Measurements from ENCODE around the gene TFR2. TPM values are rescaled to one million over a fixed set of nuclear protein-coding genes. Genes with fewer than 3 reads are reported as not detected.
A peak's percentile ranks its signal among the peaks of the same experiment; 100 is the strongest.

Gene TFR2
- total RNA-seq, 1 experiment from 2014 or later = not detected

DNA sequence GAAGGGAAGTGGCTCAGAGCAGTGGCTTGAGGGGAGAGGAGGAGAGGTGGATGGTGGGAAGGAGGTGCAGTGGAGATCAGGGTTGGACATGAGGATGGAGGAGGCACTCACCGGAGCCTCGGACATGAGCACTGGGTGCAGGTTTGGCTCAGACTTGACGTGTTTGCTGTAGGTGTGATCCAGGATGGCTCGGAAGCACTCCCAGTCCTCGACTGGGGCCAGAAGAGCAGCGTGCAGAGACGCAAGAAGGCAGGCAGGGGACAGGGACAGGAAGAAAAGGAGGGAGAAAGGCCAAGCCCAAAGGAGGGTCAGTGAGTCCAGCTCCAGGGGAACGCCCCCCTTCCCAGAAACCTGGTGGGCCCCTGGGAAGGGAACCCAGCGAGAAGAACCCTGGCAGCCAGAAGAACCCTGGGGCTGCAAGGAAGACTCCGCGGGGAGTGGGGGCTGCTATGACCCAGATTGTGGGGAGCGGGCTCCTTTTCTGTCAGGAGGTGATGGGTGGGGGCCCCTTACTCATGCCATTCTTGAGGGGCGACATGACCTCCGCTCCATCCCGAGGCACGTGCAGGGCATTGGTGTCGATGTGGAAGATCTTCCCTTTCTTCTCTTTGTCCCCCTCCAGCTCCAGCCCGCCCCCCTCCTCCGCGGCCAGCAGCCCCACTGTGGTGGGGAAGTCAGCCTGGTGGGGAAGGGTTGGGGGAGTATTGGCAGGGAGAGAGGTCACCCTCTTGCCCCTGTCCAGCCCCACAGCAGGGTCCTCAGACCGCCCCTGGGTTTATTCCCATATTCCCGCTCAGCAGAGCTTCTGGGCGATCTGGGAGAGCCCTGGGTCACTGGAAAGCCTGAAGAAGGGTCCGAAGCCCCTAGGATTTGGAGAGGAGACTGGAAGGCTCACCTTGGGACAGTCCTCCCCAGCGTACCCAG lies 13.8 kb upstream of the TFR2 start:
- Histone ChIP-seq H3K4me1 (replicated peaks) (no peaks in the 10 kb centered on the region; the same call in 1 of the 2 replicates), H3K36me3 (no peaks in the 10 kb centered on the region), H3K9me3 (replicated peaks) (peaks cover 9% of the 10 kb centered on the region; the same call in 1 of the 2 replicates), H3K27ac (no peak overlapping the region), H3K27me3 (replicated peaks) (peaks cover 24% of the 10 kb centered on the region), H3K4me3 (no peak overlapping the region)
- no peak for DNase-seq (ENCODE audit: low read depth in 1 of 2, low spot score in 2 of 2)

DNA sequence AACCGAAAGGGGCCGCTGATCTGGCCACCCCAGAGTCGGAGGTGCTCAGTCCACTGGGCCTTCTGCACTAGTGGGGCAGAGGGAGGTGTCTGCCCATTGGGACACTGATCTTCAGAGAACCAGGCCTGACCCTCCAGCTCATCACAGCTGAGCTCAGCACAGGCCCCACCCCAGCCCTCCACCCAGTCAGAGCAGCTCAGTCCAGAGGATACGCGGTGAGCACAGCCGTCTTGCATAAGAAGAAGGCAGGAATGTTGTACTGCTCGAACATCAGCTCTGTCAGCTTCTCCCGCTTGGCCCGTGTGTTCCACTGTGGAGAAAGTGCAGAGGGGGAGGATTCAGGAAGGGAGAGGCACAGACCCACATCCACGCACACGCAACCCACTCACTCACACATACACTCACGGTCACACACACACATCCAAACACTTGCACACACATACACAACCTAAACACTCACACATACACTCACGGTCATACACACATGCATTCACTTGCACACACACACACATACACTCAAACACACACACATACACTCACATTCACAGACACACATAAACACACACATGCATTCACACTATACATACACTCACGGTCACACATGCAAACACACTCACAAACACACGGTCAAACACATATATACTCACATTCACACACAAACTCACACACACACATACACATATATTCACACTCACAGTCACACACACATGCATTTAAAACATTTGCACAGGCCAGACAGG lies 8.6 kb upstream of the TFR2 start:
- H3K27ac ChIP-seq = no peak overlapping the region

DNA sequence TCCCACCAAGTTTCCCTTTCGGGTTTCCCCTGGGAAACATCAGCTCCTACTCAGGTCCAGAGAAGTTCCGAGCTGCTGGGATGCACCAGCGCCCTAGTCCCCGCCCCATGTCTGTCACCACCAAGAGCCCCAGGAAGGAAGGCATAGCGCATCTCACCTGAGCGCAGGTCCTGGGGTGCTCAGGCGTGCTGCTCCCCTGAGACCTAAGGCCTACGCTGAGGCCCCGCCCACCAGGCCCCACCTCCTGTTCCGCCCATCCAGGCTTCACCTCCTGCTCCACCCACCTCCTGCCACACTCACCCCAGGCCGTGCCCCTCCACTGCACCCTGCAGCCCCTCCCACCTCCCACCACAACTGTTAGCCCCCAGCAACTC lies 1.2 kb upstream of the TFR2 start:
- peaks cover 32% of the 10 kb centered on the region for H3K27me3 ChIP-seq (replicated peaks)
- no peak overlapping the region for H3K4me3 ChIP-seq
- H3K4me1 ChIP-seq (replicated peaks) = no peaks in the 10 kb centered on the region
- DNase-seq (ENCODE audit: low read depth in 1 of 2, low spot score in 2 of 2) = no peak
- H3K27ac ChIP-seq = no peak overlapping the region
- H3K36me3 ChIP-seq = no peaks in the 10 kb centered on the region
- no peaks in the 10 kb centered on the region for H3K9me3 ChIP-seq (replicated peaks)

More for the DNA sequence above, 8.6 kb upstream of the TFR2 start:
- Histone ChIP-seq H3K36me3 (no peaks in the 10 kb centered on the region), H3K27me3 (replicated peaks) (peaks cover 23% of the 10 kb centered on the region), H3K9me3 (replicated peaks) (no peaks in the 10 kb centered on the region), H3K4me1 (replicated peaks) (no peaks in the 10 kb centered on the region), H3K4me3 (no peak overlapping the region)
- DNase-seq (ENCODE audit: low read depth in 1 of 2, low spot score in 2 of 2) = no peak

DNA sequence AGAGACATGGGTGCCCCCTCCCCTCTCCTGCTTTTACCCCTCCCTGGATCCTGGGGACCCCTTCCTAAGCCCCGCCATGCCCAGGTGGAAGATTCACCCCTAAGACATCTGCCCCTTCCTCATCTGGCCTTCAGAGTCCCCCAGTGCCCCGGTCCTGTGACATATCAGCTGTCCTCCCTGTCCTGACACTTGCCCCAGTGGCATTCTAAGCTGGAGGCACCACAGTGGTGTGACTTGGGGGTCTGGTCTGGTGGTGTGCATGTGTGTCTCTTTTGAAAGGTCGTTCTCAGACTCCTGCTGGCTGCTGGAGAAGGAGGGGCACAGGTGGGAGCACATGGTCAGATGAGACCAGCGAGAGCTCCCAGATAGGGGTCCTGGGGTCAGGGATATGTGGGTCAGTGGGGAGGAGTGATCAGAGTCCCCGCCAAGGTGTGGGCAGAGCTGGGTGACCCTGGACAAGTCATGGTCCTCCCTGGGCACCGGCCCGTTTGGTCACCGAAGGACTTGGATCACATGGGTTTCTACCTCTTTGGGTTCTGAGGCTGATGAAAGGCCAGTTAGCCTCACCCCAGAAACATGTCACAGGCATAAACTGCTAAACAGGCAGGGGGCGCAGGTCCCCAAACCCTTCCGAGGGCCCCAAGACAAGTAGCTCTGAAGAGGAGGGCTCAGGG lies 645 bp upstream of the TFR2 start:
- H3K4me3 ChIP-seq = no peak overlapping the region
- H3K4me1 ChIP-seq (replicated peaks) = no peaks in the 10 kb centered on the region
- no peaks in the 10 kb centered on the region for H3K36me3 ChIP-seq
- no peak overlapping the region for H3K27ac ChIP-seq
- no peaks in the 10 kb centered on the region for H3K9me3 ChIP-seq (replicated peaks)
- no peak for DNase-seq (ENCODE audit: low read depth in 1 of 2, low spot score in 2 of 2)
- H3K27me3 ChIP-seq (replicated peaks) = peaks cover 34% of the 10 kb centered on the region

DNA sequence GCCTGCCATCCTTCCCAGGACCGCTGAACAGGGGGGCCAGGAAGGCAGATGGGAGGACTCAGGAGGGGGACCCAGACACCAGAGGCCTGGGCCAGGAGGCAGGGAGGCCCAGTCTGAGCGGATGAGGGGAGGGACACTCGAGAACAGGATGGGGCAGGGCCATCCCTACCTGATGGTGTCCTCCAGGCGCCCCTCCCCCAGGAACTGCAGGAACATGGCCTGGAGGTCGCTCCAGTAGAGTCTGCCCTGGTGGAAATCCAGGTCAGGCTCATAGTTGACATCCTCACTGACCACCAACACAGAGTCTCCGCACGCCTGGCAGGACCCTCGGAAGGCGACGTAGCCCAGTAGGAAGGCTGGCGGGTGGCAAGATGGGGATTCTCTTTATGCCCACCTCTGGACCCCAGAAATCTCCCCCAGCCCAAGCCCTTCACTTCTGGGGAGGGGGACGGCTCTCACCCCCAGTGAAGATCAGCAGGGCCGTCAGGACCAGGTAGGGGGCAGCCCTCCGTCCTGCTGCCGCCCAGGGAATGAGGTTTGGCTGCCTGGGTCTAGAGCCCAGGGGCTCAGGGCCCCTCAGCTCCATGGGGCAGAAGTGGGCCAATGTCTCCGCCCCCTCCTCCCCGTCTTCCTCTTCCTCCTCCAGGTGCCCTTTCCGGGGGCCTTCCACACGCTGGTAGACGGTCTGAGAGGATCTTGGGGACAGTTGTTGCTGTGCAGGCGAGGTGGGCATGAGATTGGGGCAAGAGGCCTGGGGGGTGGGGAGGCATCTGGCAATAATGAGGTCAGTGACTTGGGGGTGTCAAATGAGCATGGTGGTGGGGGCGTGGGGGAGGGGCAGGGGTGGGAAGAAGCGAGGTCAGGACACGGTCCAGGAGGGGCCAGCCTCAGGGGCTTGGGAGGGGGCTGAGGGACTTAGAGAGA lies 573 bp downstream of the TFR2 start:
- DNase-seq (ENCODE audit: low read depth in 1 of 2, low spot score in 2 of 2) = no peak
- H3K9me3 ChIP-seq (replicated peaks) = no peaks in the 10 kb centered on the region
- no peaks in the 10 kb centered on the region for H3K4me1 ChIP-seq (replicated peaks)
- peaks cover 33% of the 10 kb centered on the region for H3K27me3 ChIP-seq (replicated peaks)
- no peak overlapping the region for H3K27ac ChIP-seq
- no peaks in the 10 kb centered on the region for H3K36me3 ChIP-seq
- H3K4me3 ChIP-seq = no peak overlapping the region

DNA sequence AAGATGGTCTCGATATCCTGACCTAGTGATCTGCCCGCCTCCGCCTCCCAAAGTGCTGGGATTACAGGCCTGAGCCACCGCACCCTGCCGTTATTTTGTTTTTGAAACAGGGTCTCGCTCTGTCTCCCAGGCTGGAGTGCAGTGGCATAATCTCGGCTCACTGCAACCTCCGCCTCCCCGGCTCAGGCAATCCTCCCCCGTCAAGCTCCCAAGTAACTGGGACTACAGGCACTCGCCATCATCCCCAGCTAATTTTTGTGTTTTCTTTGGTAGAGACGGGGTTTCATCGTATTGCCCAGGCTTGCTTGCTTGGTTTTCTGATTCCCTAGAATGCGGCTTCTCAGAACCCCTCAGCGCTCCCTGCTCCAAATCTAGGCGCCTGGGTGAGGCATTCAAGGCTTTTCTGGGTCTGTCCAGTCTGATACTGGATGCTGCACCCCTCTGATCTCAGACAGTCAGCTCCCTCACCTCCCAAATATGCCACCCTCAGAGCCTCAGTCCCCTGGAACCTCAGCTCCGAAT lies 1.3 kb downstream of the TFR2 start:
- Histone ChIP-seq H3K4me3 (no peak overlapping the region), H3K9me3 (replicated peaks) (no peaks in the 10 kb centered on the region), H3K27me3 (replicated peaks) (peaks cover 26% of the 10 kb centered on the region), H3K36me3 (no peaks in the 10 kb centered on the region), H3K27ac (no peak overlapping the region), H3K4me1 (replicated peaks) (no peaks in the 10 kb centered on the region)
- DNase-seq (ENCODE audit: low read depth in 1 of 2, low spot score in 2 of 2) = no peak

DNA sequence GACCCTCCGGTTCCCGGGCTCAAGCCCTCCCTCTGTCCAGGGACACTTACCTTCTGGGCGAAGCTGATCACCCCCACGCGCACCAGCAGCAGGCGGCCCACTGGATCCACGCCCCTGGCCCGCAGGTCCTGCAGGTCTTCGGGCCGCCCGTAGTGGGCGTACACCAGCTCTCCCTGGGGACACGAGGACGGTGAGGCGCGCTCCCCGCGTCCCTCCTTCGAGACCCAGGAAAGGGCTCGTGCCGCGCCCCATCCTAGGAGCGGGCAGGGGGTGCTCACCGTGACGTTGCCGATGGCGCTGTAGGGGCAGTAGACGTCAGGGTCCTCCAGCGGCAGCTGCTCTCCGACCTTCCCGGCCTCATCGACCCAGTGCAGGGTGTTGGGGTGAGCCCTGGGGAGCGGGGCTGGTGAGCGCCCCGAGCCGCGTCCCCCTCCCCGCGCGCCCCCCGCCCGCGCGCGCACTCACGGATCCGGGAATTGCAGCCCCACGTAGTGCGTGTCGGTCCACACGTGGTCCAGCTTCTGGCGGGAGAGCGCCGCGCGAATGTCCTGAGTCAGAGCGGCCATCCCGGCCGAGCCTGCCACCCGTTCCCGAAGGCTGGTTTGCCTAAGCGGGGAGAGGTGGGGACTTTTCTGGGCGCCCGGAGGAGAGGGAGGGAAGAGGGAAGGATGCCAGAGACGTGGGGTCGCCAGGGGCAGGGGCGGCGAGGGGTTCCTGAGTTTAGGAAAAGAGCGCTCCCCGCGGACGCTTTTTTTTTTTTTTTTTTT lies 8.2 kb downstream of the TFR2 start:
- Histone ChIP-seq H3K4me3 (no peak overlapping the region), H3K9me3 (replicated peaks) (no peaks in the 10 kb centered on the region), H3K36me3 (no peaks in the 10 kb centered on the region), H3K4me1 (replicated peaks) (peaks cover 6% of the 10 kb centered on the region), H3K27ac (no peak overlapping the region), H3K27me3 (replicated peaks) (peaks cover 29% of the 10 kb centered on the region)
- DNase-seq (ENCODE audit: low read depth in 1 of 2, low spot score in 2 of 2) = no peak

DNA sequence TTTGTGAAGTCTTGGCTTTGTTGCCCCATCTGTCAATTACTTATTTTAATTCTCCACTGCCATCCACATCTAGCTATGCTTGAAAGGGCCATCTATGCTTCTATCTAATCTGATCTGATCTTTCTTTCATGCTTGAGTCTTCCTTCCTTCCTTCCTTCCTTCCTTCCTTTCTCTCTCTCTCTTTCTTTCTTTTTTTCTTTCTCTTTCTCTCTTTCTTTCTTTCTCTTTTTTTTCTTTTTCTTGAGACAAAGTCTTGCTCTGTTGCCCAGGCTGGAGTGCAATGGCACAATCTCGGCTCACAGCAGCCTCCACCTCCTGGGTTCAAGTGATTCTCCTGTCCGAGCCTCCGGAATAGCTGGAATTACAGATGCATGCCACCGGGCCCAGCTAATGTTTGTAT lies 11.3 kb downstream of the TFR2 start:
- Histone ChIP-seq H3K4me3 (no peak overlapping the region), H3K27me3 (replicated peaks) (peaks cover 21% of the 10 kb centered on the region), H3K9me3 (replicated peaks) (0 out of 2 replicates have a peak, but pooled peaks cover 5% of the 10 kb centered on the region), H3K36me3 (no peaks in the 10 kb centered on the region), H3K27ac (no peak overlapping the region), H3K4me1 (replicated peaks) (peaks cover 15% of the 10 kb centered on the region)
- no peak for DNase-seq (ENCODE audit: low read depth in 1 of 2, low spot score in 2 of 2)

DNA sequence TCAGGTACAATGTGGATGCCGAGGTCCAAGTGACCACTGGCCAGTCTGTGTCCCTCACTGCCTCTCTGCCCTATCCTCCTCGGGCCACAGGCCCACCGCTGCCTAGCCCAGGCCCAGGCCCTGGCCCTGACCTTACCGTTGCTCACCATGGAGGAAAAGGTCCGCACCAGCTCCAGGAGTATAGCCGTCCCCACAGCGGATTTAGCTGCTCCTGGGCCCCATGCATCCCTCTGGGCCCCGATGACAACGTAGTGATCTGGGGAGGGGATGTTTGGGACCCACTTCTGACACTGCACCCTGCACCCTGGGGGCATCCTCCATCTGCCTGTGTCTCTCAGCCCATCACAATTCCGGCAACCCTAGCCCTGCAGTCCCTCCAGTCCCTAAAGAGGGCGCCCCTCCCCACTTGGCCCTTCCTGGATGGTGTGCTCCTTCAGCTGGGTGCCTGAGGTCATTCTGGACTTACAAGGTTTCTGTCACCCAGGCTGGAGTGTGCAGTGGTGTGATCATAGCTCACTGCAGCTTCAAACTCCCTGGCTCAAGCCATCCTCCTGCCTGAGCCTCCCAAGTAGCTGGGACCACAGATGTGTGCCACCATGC lies 12.1 kb downstream of the TFR2 start:
- DNase-seq (ENCODE audit: low read depth in 1 of 2, low spot score in 2 of 2) = no peak
- Histone ChIP-seq H3K36me3 (no peaks in the 10 kb centered on the region), H3K27me3 (replicated peaks) (peaks cover 21% of the 10 kb centered on the region), H3K27ac (no peak overlapping the region), H3K9me3 (replicated peaks) (0 out of 2 replicates have a peak, but pooled peaks cover 5% of the 10 kb centered on the region), H3K4me3 (no peak overlapping the region), H3K4me1 (replicated peaks) (peaks cover 15% of the 10 kb centered on the region)

DNA sequence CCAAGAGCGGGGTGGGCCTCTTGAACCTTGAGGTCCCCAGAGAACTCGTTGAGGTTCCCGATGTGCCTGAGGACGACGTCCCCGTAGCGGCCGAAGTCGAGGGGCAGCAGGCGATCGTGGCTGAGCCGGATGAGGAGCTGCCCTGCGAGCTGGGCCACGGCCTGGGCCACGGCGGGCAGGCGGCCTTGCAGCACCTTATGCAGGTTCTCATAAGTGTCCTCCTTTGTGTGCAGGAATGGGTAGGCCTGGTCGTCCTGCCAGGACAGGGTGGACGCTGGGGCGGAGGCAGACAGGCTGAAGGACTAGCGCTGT lies 14.2 kb downstream of the TFR2 start:
- 0 out of 2 replicates have a peak, but pooled peaks cover 5% of the 10 kb centered on the region for H3K9me3 ChIP-seq (replicated peaks)
- no peak overlapping the region; the same call in 1 of the 2 replicates for H3K4me3 ChIP-seq
- peaks cover 5% of the 10 kb centered on the region for H3K27me3 ChIP-seq (replicated peaks)
- no peaks in the 10 kb centered on the region for H3K36me3 ChIP-seq
- no peak for DNase-seq (ENCODE audit: low read depth in 1 of 2, low spot score in 2 of 2)
- peaks cover 9% of the 10 kb centered on the region; the same call in 1 of the 2 replicates for H3K4me1 ChIP-seq (replicated peaks)
- H3K27ac ChIP-seq = no peak overlapping the region

DNA sequence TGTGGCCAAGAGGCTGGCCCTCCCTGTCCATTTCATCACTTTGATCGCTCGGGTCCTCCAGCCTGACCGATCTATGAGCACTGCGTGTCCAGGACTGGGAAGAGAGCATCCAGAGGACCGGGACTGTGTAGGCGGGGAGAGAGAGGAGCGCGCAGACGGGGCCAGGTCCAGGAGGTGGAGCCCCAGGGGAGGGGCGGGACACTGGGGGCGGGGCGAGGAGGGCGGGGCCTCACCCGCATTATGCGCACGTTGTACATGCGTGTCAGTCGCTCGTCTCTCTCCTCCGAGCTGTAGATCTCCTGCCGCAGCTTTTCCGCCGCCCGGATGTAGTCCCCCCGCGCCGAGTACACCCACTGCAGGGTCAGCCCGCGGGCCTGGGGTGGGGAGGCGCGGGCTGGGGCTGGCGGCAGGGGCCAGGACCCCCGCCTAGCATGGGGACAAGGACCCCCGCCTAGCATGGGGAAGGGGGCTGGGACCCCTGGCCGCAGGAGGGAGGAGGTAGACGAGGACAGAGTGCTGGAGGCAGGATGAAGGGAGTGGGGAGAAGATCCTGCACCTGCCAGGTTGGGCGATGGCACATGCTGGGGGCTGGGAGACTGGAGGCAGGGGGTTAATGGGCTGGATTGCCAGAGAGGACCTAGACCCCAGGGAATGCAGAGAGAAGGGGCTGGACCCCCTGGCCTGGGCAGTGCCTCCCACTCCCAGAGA lies 14.7 kb downstream of the TFR2 start:
- no peaks in the 10 kb centered on the region for H3K36me3 ChIP-seq
- 0 out of 2 replicates have a peak, but pooled peaks cover 5% of the 10 kb centered on the region for H3K9me3 ChIP-seq (replicated peaks)
- H3K27ac ChIP-seq = no peak overlapping the region
- DNase-seq (ENCODE audit: low read depth in 1 of 2, low spot score in 2 of 2) = peak; percentile 28 to 83
- H3K4me3 ChIP-seq = peak overlapping the region; percentile 21
- peaks cover 9% of the 10 kb centered on the region; the same call in 1 of the 2 replicates for H3K4me1 ChIP-seq (replicated peaks)
- peaks cover under 1% of the 10 kb centered on the region for H3K27me3 ChIP-seq (replicated peaks)

Measured in SJSA1 (cell line).